ENCODE results near the gene SRMS.
A peak's percentile ranks its signal among the peaks of the same experiment; 100 is the strongest.
"Not testable (repeated sequence)": the region's sequence is repeated elsewhere in the genome, so short reads cannot be mapped to it uniquely, and the experiment has no call there.

Gene SRMS

GRCh38 chr20:63571087-63571478 is 23.5 kb upstream of the SRMS start:
- H3K27me3 Mint-ChIP-seq: not testable (repeated sequence)
- peaks cover 20% of the 10 kb centered on the region for H3K4me1 Mint-ChIP-seq

GRCh38 chr20:63570281-63571086 is 22.9 kb upstream of the SRMS start:
- no peaks in the 10 kb centered on the region for H3K27me3 Mint-ChIP-seq

More at GRCh38 chr20:63571087-63571478, 23.5 kb upstream of the SRMS start:
- H3K36me3 Mint-ChIP-seq, H3K9me3 Mint-ChIP-seq, H3K4me3 Mint-ChIP-seq, H3K27ac Mint-ChIP-seq: not testable (repeated sequence)

GRCh38 chr20:63568986-63569949 is 21.7 kb upstream of the SRMS start:
- peak overlapping the region; percentile 45 for H3K4me3 Mint-ChIP-seq
- H3K27me3 Mint-ChIP-seq: no peaks in the 10 kb centered on the region
- no peak overlapping the region for H3K27ac Mint-ChIP-seq
- H3K9me3 Mint-ChIP-seq: no peaks in the 10 kb centered on the region
- no peaks in the 10 kb centered on the region for H3K36me3 Mint-ChIP-seq
- peaks cover 20% of the 10 kb centered on the region for H3K4me1 Mint-ChIP-seq

More at GRCh38 chr20:63570281-63571086, 22.9 kb upstream of the SRMS start:
- Mint-ChIP-seq H3K4me3 (no peak overlapping the region), H3K4me1 (peaks cover 20% of the 10 kb centered on the region), H3K36me3 (no peaks in the 10 kb centered on the region), H3K27ac (no peak overlapping the region), H3K9me3 (no peaks in the 10 kb centered on the region)

DNA sequence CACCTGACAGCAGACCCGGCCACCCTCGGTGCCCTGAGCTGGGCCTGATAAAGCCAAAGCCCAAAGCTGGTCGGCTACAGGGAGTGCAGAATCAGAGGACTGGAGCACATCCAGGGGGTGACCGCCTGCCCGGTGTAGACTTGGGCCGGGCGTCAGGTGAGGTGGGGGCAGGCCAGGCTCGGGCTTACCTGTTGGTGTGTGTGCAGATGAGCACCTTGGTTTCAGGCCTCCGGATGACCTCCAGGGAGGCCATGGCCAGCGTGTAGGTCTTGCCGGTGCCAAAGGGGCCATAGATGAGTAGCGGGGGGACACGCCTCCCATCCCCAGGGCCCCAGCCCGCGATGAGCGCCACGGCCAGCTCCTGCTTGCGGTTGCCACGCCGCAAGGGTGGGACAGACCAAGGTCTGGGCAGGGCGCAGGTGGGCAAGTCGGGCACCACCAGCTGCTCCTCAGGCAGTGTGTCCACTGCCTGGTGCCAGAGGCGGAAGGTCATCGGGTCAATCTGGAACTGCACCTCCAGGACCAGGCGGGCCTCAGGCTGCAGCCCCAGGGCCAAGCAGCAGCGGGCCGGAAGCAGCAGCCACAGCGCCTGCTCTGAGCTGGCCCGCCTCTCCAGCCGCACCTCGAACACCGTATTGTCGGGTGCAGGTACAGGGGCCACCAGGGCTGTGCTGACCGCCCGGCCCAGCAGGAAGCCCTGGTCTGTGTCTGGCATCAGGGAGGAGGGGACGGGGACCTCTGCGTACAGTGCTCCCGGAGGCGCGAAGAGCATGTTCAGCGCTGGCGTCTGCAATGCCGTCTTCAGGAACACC is 20.8 kb upstream of the SRMS start:
- Mint-ChIP-seq H3K27me3 (no peaks in the 10 kb centered on the region), H3K4me1 (peaks cover 20% of the 10 kb centered on the region), H3K9me3 (no peaks in the 10 kb centered on the region), H3K4me3 (peak overlapping the region; percentile 76), H3K27ac (no peak overlapping the region), H3K36me3 (no peaks in the 10 kb centered on the region)

- Mint-ChIP-seq H3K27ac (no peak overlapping the region), H3K36me3 (no peaks in the 10 kb centered on the region), H3K4me1 (peaks cover 20% of the 10 kb centered on the region), H3K9me3 (no peaks in the 10 kb centered on the region), H3K27me3 (no peaks in the 10 kb centered on the region), H3K4me3 (peak overlapping the region; percentile 76)
Observed at GRCh38 chr20:63567386-63568169, 20.0 kb upstream of the SRMS start.

DNA sequence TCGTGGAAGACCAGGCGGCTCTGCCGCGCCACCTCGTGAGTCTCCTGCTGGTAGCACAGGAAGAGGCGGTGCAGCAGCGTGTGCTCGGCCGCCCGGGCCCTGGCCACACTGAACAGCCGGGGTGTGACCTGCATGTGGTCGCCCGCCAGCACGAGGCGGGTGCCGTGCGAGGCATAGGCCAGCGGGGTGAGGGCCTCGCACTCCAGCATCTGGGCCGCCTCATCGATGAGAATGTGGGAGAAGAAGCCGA is 19.5 kb upstream of the SRMS start:
- no peaks in the 10 kb centered on the region for H3K9me3 Mint-ChIP-seq
- no peak overlapping the region for H3K27ac Mint-ChIP-seq
- H3K36me3 Mint-ChIP-seq: no peaks in the 10 kb centered on the region
- H3K4me3 Mint-ChIP-seq: peak overlapping the region; percentile 76
- H3K4me1 Mint-ChIP-seq: peaks cover 20% of the 10 kb centered on the region
- no peaks in the 10 kb centered on the region for H3K27me3 Mint-ChIP-seq

GRCh38 chr20:63566395-63567135 is 19.0 kb upstream of the SRMS start:
- Mint-ChIP-seq H3K4me1 (peaks cover 20% of the 10 kb centered on the region), H3K4me3 (peak overlapping the region; percentile 76), H3K27me3 (no peaks in the 10 kb centered on the region), H3K27ac (no peak overlapping the region), H3K9me3 (no peaks in the 10 kb centered on the region), H3K36me3 (no peaks in the 10 kb centered on the region)

DNA sequence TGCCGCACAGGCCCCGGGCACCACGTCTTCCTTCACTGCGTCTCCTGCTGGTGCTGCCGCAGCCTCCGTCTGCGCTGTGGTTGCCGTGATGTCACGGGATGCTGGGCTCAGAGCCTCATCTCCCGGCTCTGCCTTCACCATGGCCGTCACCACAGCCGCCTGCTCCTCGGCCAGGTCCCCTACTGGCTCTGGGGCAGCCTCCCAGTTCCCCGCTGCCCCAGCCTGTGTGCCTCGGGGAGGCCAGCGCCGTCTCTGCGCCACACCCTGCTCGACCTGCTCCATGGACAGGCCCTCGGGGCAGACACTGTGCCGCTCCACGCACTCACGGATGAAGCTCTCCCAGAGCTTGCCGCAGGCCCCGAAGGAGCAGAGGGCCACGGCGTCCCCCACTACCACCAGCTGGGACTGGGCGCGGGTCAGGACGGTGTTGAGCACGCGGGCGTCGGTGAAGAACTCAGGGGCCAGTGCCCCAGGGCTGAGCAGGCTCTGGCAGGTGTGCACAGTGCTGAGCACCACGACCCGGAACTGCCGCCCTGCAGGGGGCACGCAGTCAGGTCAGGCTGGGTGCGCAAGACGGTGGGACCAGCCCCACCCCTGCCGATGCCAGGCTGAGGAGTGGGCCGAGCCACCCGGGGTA is 18.3 kb upstream of the SRMS start:
- Mint-ChIP-seq H3K36me3 (no peaks in the 10 kb centered on the region), H3K27me3 (no peaks in the 10 kb centered on the region), H3K27ac (no peak overlapping the region), H3K9me3 (no peaks in the 10 kb centered on the region), H3K4me1 (peaks cover 20% of the 10 kb centered on the region), H3K4me3 (no peak overlapping the region)

GRCh38 chr20:63565021-63565698 is 17.6 kb upstream of the SRMS start:
- no peaks in the 10 kb centered on the region for H3K27me3 Mint-ChIP-seq
- peaks cover 20% of the 10 kb centered on the region for H3K4me1 Mint-ChIP-seq
- peaks cover 3% of the 10 kb centered on the region for H3K36me3 Mint-ChIP-seq

GRCh38 chr20:63564036-63564810 is 16.7 kb upstream of the SRMS start:
- H3K9me3 Mint-ChIP-seq: no peaks in the 10 kb centered on the region
- peaks cover 3% of the 10 kb centered on the region for H3K36me3 Mint-ChIP-seq
- no peaks in the 10 kb centered on the region for H3K27me3 Mint-ChIP-seq
- H3K4me3 Mint-ChIP-seq: no peak overlapping the region
- H3K4me1 Mint-ChIP-seq: peaks cover 13% of the 10 kb centered on the region
- H3K27ac Mint-ChIP-seq: no peak overlapping the region

More at GRCh38 chr20:63565021-63565698, 17.6 kb upstream of the SRMS start:
- no peak overlapping the region for H3K27ac Mint-ChIP-seq
- H3K4me3 Mint-ChIP-seq: no peak overlapping the region
- H3K9me3 Mint-ChIP-seq: no peaks in the 10 kb centered on the region

DNA sequence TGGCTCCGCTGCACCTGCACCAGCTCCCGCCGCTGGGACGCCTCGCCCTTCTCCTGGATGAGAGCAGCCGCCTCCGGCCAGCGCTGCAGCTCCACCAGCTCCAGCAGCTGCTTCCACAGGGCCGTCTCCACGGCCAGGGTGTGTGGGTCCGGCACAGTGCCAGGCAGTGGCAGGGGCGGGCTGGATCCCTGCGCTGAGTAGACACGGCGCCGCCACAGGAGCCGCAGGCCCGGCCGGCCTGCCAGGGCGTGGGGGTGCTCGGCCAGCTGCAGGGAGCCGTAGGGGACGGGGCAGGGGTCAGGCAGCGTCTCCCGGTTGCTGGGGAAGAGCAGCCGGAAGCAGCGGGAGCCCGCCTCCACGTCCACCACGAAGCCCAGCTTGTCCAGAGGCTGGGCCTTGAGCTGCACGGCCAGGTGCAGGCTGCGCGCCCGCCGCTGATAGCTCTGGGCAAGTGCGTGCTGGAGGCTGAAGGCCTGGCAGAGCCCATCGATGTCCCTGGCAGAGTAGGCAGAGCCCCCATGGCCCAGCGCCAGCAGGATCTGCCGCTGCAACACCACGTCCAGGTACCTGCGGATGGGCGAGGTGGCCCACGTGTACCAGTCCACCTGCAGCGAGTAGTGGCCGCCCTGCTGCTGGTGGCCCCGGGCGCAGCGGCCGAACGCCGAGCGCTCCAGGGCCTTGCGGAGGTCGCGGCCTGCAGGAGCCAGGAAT is 15.8 kb upstream of the SRMS start:
- no peak overlapping the region for H3K27ac Mint-ChIP-seq
- H3K4me1 Mint-ChIP-seq: peaks cover 9% of the 10 kb centered on the region
- H3K27me3 Mint-ChIP-seq: no peaks in the 10 kb centered on the region
- H3K36me3 Mint-ChIP-seq: peaks cover 3% of the 10 kb centered on the region
- H3K9me3 Mint-ChIP-seq: no peaks in the 10 kb centered on the region
- H3K4me3 Mint-ChIP-seq: no peak overlapping the region

DNA sequence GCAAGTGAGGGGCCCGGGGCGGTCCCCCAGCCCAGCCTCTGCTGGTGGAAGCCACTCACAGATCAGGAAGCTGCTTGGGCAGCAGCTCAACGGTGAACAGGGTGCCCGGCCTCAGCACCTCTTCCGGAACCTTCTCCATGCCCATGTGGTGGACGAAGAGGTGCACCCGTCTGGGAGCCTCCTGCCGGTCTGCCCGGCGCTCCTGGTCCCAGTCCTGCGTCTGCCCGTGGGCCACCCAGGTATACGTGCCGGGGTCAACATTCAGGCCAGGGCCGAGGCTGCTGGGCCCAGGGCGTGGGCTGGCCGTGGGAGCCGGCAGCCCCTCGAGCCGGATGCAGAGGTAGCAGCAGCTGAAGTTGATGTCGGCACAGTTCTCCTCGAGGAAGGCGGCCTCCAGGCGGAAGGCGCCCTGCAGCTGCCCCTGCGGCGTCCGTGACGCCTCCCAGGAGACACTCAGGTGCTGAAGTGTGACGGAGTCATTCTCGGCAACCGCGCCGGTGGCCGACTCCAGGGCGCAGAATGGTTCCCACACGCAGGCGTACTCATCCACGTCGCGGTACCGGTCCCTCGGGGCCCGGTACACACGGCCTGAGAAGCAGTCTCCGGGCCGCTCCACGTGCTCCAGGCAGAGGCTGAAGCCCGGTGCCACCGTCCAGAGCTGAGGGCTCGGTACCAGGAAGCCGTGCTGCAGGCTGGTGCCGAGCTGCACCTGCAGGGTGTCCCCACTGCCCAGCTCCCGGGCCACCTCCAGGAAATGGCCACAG is 15.1 kb upstream of the SRMS start:
- Mint-ChIP-seq H3K36me3 (peaks cover 3% of the 10 kb centered on the region), H3K4me1 (peaks cover 2% of the 10 kb centered on the region), H3K9me3 (no peaks in the 10 kb centered on the region), H3K27me3 (no peaks in the 10 kb centered on the region), H3K27ac (no peak overlapping the region), H3K4me3 (no peak overlapping the region)
